Measurements from ENCODE around the gene GOLGA1.

Gene GOLGA1, protein sequence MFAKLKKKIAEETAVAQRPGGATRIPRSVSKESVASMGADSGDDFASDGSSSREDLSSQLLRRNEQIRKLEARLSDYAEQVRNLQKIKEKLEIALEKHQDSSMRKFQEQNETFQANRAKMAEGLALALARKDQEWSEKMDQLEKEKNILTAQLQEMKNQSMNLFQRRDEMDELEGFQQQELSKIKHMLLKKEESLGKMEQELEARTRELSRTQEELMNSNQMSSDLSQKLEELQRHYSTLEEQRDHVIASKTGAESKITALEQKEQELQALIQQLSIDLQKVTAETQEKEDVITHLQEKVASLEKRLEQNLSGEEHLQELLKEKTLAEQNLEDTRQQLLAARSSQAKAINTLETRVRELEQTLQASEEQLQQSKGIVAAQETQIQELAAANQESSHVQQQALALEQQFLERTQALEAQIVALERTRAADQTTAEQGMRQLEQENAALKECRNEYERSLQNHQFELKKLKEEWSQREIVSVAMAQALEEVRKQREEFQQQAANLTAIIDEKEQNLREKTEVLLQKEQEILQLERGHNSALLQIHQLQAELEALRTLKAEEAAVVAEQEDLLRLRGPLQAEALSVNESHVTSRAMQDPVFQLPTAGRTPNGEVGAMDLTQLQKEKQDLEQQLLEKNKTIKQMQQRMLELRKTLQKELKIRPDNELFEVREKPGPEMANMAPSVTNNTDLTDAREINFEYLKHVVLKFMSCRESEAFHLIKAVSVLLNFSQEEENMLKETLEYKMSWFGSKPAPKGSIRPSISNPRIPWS

GRCh38 chr9:124940894-124941678 lies at the start of gene GOLGA1:
TSS of gene GOLGA1 (minus strand) at chr9:124941083. CDS start at chr9:124938711, 2,372 bp downstream.
- H3K36me3 ChIP-seq, result peaks cover 6 to 21% (median 6%) of the 10 kb centered on the region in 3 donors
- no peaks in the 10 kb centered on the region for H3K9me3 ChIP-seq
- peaks cover 0 to 17% (median 12%) of the 10 kb centered on the region in 4 donors for H3K4me1 ChIP-seq
- peak in 1 of 2 experiments; percentile 20 for TF ChIP-seq CTCF (IDR thresholded peaks at IDR 0.05)
- H3K4me3 ChIP-seq, result peak within 1 kb of the TSS; percentile 68 to 81
- peak within 1 kb of the TSS; percentile 89 to 97 for H3K27ac ChIP-seq
- intact Hi-C loops (cut with DNase I; ENCODE audit: low total_unique reads), result loop anchor here (5.0 kb wide), 1 partner anchor 201 kb away; the partner anchor contains the start of gene SCAI
- H3K27me3 ChIP-seq, result no peaks in the 10 kb centered on the region
- DNase-seq, result peak; percentile 93 to 97

GRCh38 chr9:124983698-124984097 lies 42.8 kb upstream of the GOLGA1 start:
- Histone ChIP-seq H3K36me3 (peaks cover 8 to 21% (median 13%) of the 10 kb centered on the region in 3 donors), H3K9me3 (no peaks in the 10 kb centered on the region), H3K27me3 (no peaks in the 10 kb centered on the region), H3K27ac (no peak overlapping the region), H3K4me3 (no peak overlapping the region), H3K4me1 (no peaks in the 10 kb centered on the region)
- no peak for TF ChIP-seq CTCF (IDR thresholded peaks at IDR 0.05)
- DNase-seq, result no peak
- intact Hi-C loops (cut with DNase I; ENCODE audit: low total_unique reads), result no loop called here

DNA sequence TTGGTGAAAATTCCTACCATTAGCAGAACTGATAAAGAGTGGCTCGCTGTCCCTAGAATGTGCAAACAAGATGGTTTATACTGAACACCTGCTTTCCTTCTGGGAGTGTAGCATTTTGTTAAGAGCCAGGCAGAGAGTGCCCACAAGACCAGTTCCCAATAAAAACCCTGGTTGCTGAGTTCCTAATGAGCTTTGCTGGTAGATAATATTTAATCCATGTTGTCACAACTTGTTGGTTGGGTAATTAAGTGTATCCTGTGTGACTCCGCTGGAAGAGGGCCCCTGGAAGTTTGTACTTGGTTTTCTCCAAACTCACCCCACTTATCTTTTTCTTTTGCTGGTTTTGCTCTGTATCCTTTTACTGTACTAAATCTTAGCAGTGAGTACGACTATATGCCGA lies 39.5 kb upstream of the GOLGA1 start:
- intact Hi-C loops (cut with DNase I; ENCODE audit: low total_unique reads), result no loop called here
- no peaks in the 10 kb centered on the region for H3K27me3 ChIP-seq
- peaks cover 8 to 14% (median 12%) of the 10 kb centered on the region in 3 donors for H3K36me3 ChIP-seq
- no peak overlapping the region for H3K4me3 ChIP-seq
- no peak overlapping the region for H3K27ac ChIP-seq
- no peaks in the 10 kb centered on the region for H3K9me3 ChIP-seq
- TF ChIP-seq CTCF (IDR thresholded peaks at IDR 0.05), result no peak
- no peaks in the 10 kb centered on the region for H3K4me1 ChIP-seq
- DNase-seq, result no peak

DNA sequence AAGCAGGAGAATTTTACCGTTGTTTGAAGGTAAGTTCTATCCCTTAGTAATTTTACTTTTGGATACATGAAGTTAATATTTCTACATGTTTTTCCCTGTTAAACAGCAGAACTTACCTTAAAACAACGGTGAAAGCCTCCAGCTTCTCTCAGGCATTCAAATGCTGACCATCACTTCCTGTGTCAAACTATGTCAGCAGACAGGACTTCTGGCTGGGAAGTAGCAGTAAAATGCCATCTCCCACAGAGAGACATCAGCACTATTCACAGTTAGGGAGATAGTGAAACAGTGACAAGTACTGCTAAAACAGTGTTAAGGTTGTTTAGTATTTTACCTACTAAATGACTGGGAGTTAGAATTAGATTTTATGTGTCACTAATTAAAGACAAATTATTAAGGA lies 34.2 kb upstream of the GOLGA1 start:
- intact Hi-C loops (cut with DNase I; ENCODE audit: low total_unique reads), result loop anchor here (5.0 kb wide), 1 partner anchor 1957 kb away; no protein-coding TSS in a partner anchor
- no peak for TF ChIP-seq CTCF (IDR thresholded peaks at IDR 0.05)
- Histone ChIP-seq H3K27me3 (no peaks in the 10 kb centered on the region), H3K27ac (no peak overlapping the region), H3K4me1 (no peaks in the 10 kb centered on the region), H3K36me3 (peaks cover 8 to 39% (median 21%) of the 10 kb centered on the region in 3 donors), H3K9me3 (no peaks in the 10 kb centered on the region), H3K4me3 (no peak overlapping the region)
- no peak for DNase-seq

- Histone ChIP-seq H3K4me1 (no peaks in the 10 kb centered on the region), H3K36me3 (peaks cover 9 to 40% (median 29%) of the 10 kb centered on the region in 3 donors), H3K27ac (no peak overlapping the region), H3K4me3 (no peak overlapping the region), H3K27me3 (no peaks in the 10 kb centered on the region), H3K9me3 (no peaks in the 10 kb centered on the region)
- intact Hi-C loops (cut with DNase I; ENCODE audit: low total_unique reads), result no loop called here
- DNase-seq, result no peak
- no peak for TF ChIP-seq CTCF (IDR thresholded peaks at IDR 0.05)
These were observed 32.9 kb upstream of the GOLGA1 start for GRCh38 chr9:124973807-124974206.

Data from tibial artery (tissue), 4 donors.